ENCODE data around the gene SPOCK2. TPM values are rescaled to one million over a fixed set of nuclear protein-coding genes. Genes with fewer than 3 reads are reported as not detected.

The SPOCK2 gene
- total RNA-seq, 2 donors from 2014 or later, result 5.1 to 163 TPM

DNA sequence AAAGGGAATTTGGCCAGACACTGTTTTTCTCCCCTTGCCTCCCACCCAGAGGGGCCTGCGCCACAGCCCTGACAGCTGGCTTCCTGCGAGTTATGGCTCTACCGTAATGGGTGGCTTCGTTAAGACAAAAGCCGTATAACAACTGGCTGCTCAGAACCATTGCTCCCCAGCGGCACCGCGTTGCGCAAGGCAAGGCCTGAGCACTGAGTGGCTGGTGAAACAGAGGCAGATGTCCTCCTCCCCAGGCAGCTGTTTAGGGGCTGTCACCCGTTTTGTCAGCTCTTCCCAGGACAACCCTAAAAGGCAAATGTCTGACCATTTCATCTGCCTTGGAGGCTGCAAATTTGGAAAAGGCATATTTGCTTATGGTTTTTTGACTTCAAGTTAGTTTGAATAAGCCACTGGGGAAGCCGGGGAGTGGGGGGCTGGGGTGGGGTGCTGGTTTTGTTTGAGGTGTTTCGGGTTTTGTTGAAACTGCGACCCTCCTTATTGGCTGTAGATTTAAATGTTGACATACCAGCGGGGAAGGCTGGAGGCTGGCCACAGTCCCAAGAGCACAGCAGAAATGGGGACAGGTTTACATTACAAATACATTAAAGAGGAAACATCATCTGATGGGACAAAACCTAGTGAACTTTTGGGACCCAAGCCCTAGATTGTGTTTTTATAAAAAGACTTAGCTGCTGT is 681 bp upstream of the SPOCK2 start:
- intact Hi-C loops (cut with DNase I), result no loop called here
- Histone ChIP-seq H3K36me3 (no peaks in the 10 kb centered on the region), H3K27me3 (replicated peaks; ENCODE audit: insufficient read depth) (no peaks in the 10 kb centered on the region), H3K4me3 (no peak overlapping the region), H3K9me3 (no peaks in the 10 kb centered on the region), H3K27ac (no peak overlapping the region), H3K4me1 (replicated peaks) (peaks cover 7% of the 10 kb centered on the region)
- WGBS, result 57% methylated on average over 14 of the region's 14 CpGs
- TF ChIP-seq POLR2A (IDR thresholded peaks at IDR 0.05) (no peak), POLR2AphosphoS5 (IDR thresholded peaks at IDR 0.05) (no peak)
- TF ChIP-seq, protein P1, sequence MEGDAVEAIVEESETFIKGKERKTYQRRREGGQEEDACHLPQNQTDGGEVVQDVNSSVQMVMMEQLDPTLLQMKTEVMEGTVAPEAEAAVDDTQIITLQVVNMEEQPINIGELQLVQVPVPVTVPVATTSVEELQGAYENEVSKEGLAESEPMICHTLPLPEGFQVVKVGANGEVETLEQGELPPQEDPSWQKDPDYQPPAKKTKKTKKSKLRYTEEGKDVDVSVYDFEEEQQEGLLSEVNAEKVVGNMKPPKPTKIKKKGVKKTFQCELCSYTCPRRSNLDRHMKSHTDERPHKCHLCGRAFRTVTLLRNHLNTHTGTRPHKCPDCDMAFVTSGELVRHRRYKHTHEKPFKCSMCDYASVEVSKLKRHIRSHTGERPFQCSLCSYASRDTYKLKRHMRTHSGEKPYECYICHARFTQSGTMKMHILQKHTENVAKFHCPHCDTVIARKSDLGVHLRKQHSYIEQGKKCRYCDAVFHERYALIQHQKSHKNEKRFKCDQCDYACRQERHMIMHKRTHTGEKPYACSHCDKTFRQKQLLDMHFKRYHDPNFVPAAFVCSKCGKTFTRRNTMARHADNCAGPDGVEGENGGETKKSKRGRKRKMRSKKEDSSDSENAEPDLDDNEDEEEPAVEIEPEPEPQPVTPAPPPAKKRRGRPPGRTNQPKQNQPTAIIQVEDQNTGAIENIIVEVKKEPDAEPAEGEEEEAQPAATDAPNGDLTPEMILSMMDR (IDR thresholded peaks at IDR 0.05), result no peak
- no peak for DNase-seq (ENCODE audit: low spot score)

DNA sequence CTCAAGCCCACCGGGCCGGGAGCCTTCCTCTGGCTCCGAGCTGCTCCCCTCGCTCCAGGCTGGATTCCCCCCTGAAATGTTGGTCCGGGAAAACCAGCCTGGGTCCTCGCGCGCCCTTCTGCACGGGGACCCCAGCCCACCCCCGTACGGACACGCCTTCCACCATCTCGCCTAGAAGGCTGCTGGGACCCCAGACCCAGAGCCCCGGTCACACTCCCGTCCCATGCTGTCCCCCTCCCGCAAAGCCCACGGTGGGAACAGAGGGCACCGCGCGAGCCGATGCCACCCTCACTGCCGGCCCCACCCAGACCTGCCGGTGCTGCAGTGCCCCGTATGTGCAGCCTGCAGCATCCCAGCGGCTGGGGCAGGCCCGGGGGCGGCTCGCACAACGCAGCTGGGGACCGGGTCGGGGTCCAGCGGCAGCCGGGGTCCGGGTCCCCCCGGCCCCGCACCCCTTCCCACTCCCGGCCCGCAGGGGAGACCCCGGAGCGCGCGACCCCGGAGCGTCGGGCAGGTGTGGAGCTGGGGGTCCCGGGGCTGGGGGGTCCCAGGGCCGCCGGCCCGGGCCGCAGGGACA is 871 bp downstream of the SPOCK2 start:
- intact Hi-C loops (cut with DNase I), result no loop called here
- TF ChIP-seq, protein P1 (IDR thresholded peaks at IDR 0.05), result no peak
- TF ChIP-seq POLR2A (IDR thresholded peaks at IDR 0.05) (no peak), POLR2AphosphoS5 (IDR thresholded peaks at IDR 0.05) (no peak)
- DNase-seq (ENCODE audit: low spot score), result no peak
- peaks cover 7% of the 10 kb centered on the region for H3K4me1 ChIP-seq (replicated peaks)
- H3K9me3 ChIP-seq, result no peaks in the 10 kb centered on the region
- WGBS, result 7% methylated on average over 32 of the region's 50 CpGs
- no peaks in the 10 kb centered on the region for H3K27me3 ChIP-seq (replicated peaks; ENCODE audit: insufficient read depth)
- no peak overlapping the region for H3K27ac ChIP-seq
- H3K36me3 ChIP-seq, result no peaks in the 10 kb centered on the region
- peak overlapping the region; percentile 25 to 29 for H3K4me3 ChIP-seq

DNA sequence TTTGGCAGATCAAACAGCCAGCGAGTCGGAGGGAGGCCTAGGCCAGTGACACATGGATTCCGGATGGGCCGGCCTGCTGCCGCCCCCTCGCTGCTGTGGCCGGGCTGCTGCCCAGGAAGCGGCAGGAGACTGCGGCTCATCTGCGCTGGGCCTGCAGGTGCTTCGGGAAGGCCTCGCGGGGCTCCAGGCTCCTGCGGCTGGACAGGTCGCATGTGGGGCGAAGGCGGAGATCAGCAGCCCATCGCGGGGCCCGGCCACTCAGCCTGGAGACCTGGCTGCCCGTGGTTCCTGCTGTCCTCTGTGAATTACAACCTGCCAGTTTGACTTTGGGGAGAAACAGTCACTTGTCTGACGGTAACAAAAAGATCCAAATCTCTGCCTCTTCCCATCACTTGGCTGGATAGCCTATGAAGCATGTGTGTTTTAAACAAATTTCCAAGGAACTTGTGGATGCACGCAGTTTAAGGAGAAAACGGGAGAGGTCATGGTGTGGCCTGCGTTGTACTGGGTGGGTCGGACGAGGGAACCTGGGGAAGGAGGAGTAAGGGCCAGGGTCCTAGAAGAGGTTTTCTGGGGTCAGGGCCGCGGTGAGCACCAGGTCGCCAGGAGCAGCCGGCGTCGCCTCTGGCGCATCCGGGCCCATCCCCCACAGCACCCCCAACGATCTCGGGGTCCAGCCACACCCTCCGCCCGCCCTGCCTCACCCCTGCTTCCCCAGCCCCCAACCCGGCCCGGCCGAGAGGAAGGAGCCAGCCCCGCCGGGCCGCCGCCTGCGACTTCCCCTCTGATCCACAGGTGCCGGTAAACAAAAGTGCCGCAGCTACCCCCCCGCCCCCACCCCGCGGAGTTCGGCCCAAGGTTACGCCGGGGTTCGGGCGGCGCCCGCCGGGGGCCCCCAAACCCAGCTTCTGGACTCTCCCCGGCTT is 1.6 kb downstream of the SPOCK2 start:
- Histone ChIP-seq H3K27ac (no peak overlapping the region), H3K36me3 (no peaks in the 10 kb centered on the region), H3K27me3 (replicated peaks; ENCODE audit: insufficient read depth) (no peaks in the 10 kb centered on the region), H3K4me1 (replicated peaks) (peaks cover 7% of the 10 kb centered on the region), H3K9me3 (no peaks in the 10 kb centered on the region), H3K4me3 (peak overlapping the region; percentile 25 to 29)
- no peak for DNase-seq (ENCODE audit: low spot score)
- intact Hi-C loops (cut with DNase I), result no loop called here
- TF ChIP-seq POLR2A (IDR thresholded peaks at IDR 0.05) (no peak), POLR2AphosphoS5 (IDR thresholded peaks at IDR 0.05) (no peak)
- TF ChIP-seq, protein P1 (IDR thresholded peaks at IDR 0.05), result no peak
- WGBS, result 67% methylated on average over 40 of the region's 61 CpGs

- H3K27me3 ChIP-seq (replicated peaks; ENCODE audit: insufficient read depth), result no peaks in the 10 kb centered on the region
- no peak for DNase-seq (ENCODE audit: low spot score)
- TF ChIP-seq POLR2AphosphoS5 (IDR thresholded peaks at IDR 0.05), result no peak
- no peak for TF ChIP-seq POLR2A (IDR thresholded peaks at IDR 0.05)
- TF ChIP-seq, protein P1 (IDR thresholded peaks at IDR 0.05), result no peak
- intact Hi-C loops (cut with DNase I), result no loop called here
- H3K4me1 ChIP-seq (replicated peaks), result peaks cover 7% of the 10 kb centered on the region
- H3K27ac ChIP-seq, result no peak overlapping the region
- no peak overlapping the region for H3K4me3 ChIP-seq
- no peaks in the 10 kb centered on the region for H3K9me3 ChIP-seq
- WGBS, result 73% methylated on average over 1 of the region's 1 CpG
- no peaks in the 10 kb centered on the region for H3K36me3 ChIP-seq
Observed at GRCh38 chr10:72085864-72086465, 2.4 kb downstream of the SPOCK2 start.

All from prostate gland (tissue), 2 donors.